Osteocyte (in vitro differentiated cells): ENCODE measurements around the gene SEC63. TPM values are rescaled to one million over a fixed set of nuclear protein-coding genes. Genes with fewer than 3 reads are reported as not detected.
"Not testable (repeated sequence)": the region's sequence is repeated elsewhere in the genome, so short reads cannot be mapped to it uniquely, and the experiment has no call there.

ENCODE experiments used
- DNase-seq: peaks from one replicate; pipeline ENCODE4 v3.0.0; 2021; ENCODE audit warnings: mixed read lengths; ENCODE audit not compliant: unreplicated experiment; ENCODE audit errors: extremely low spot score
- H3K27ac Mint-ChIP-seq: one replicate; pipeline ENCODE4 v1.8.0; 2021; ENCODE audit warnings: mild to moderate bottlenecking, mixed read lengths; ENCODE audit not compliant: unreplicated experiment
- H3K27me3 Mint-ChIP-seq: one replicate; pipeline ENCODE4 v1.8.0; 2021; ENCODE audit warnings: mixed read lengths; ENCODE audit not compliant: unreplicated experiment
- H3K36me3 Mint-ChIP-seq: one replicate; pipeline ENCODE4 v1.8.0; 2021; ENCODE audit warnings: mixed read lengths; ENCODE audit not compliant: unreplicated experiment
- H3K4me1 Mint-ChIP-seq: one replicate; pipeline ENCODE4 v1.8.0; 2021; ENCODE audit warnings: mixed read lengths; ENCODE audit not compliant: unreplicated experiment
- H3K4me3 Mint-ChIP-seq: one replicate; pipeline ENCODE4 v1.8.0; 2021; ENCODE audit warnings: mild to moderate bottlenecking, moderate library complexity, mixed read lengths; ENCODE audit not compliant: unreplicated experiment
- H3K9me3 Mint-ChIP-seq: one replicate; pipeline ENCODE4 v1.8.0; 2021; ENCODE audit warnings: mixed read lengths; ENCODE audit not compliant: unreplicated experiment
- total RNA-seq: library from RNA; stranded (reverse); gene quantifications from 2 replicates; pipeline ENCODE4 v1.2.1, GENCODE V29; 2021
- TF ChIP-seq, protein P1 (sequence below): fragments of 200-600 bp; sonication (generic); IDR thresholded peaks from 2 replicates; pipeline ENCODE4 v1.5.0; 2021; ENCODE audit warnings: antibody characterized with exemption, mild to moderate bottlenecking, moderate library complexity

Gene SEC63
- total RNA-seq, 1 donor from 2014 or later = 137 TPM

DNA sequence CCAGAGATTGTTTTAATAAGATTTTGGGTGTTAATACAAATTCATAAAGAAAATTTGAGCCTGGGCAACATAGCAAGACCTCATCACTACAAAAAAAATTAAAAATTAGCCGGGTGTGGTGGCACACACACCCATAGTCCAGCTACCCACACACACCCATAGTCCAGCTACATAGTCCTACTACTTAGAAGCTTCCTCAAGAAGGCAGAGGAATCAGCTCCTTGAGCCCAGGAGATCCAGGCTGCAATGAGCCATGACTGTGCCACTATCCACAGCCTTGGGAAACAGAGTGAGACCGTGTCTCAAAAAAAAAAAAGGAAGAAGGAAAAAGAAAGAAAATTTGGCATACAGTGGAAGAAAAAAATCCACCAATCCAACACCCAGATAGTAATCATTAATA, 16.8 kb downstream of the SEC63 start:
- H3K4me1 Mint-ChIP-seq = peaks cover 22% of the 10 kb centered on the region
- H3K36me3 Mint-ChIP-seq = peaks cover 3% of the 10 kb centered on the region
- TF ChIP-seq, protein P1, sequence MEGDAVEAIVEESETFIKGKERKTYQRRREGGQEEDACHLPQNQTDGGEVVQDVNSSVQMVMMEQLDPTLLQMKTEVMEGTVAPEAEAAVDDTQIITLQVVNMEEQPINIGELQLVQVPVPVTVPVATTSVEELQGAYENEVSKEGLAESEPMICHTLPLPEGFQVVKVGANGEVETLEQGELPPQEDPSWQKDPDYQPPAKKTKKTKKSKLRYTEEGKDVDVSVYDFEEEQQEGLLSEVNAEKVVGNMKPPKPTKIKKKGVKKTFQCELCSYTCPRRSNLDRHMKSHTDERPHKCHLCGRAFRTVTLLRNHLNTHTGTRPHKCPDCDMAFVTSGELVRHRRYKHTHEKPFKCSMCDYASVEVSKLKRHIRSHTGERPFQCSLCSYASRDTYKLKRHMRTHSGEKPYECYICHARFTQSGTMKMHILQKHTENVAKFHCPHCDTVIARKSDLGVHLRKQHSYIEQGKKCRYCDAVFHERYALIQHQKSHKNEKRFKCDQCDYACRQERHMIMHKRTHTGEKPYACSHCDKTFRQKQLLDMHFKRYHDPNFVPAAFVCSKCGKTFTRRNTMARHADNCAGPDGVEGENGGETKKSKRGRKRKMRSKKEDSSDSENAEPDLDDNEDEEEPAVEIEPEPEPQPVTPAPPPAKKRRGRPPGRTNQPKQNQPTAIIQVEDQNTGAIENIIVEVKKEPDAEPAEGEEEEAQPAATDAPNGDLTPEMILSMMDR = no peak
- no peak for DNase-seq
- H3K4me3 Mint-ChIP-seq = no peak overlapping the region
- peak overlapping the region; percentile 17 for H3K27ac Mint-ChIP-seq
- no peaks in the 10 kb centered on the region for H3K27me3 Mint-ChIP-seq
- H3K9me3 Mint-ChIP-seq = no peaks in the 10 kb centered on the region

DNA sequence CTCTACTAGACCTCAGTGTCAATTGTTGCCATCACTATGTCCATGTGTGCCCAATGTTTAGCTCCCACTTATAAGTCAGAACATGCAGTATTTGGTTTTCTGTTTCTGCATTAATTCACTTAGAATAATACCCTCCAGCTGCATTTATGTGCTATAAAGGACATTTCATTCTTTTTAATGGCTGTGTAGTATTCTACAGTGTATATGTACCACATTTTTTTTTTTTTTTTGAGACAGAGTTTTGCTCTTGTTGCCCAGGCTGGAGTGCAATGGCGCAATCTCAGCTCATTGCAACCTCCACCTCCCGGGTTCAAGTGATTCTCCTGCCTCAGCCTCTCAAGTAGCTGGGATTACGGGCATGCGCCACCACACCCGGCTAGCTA, 21.1 kb downstream of the SEC63 start:
- peaks cover 13% of the 10 kb centered on the region for H3K4me1 Mint-ChIP-seq
- not testable (repeated sequence) for H3K4me3 Mint-ChIP-seq, DNase-seq, H3K27ac Mint-ChIP-seq, H3K27me3 Mint-ChIP-seq
- peaks cover 15% of the 10 kb centered on the region for H3K9me3 Mint-ChIP-seq
- peaks cover 13% of the 10 kb centered on the region for H3K36me3 Mint-ChIP-seq

DNA sequence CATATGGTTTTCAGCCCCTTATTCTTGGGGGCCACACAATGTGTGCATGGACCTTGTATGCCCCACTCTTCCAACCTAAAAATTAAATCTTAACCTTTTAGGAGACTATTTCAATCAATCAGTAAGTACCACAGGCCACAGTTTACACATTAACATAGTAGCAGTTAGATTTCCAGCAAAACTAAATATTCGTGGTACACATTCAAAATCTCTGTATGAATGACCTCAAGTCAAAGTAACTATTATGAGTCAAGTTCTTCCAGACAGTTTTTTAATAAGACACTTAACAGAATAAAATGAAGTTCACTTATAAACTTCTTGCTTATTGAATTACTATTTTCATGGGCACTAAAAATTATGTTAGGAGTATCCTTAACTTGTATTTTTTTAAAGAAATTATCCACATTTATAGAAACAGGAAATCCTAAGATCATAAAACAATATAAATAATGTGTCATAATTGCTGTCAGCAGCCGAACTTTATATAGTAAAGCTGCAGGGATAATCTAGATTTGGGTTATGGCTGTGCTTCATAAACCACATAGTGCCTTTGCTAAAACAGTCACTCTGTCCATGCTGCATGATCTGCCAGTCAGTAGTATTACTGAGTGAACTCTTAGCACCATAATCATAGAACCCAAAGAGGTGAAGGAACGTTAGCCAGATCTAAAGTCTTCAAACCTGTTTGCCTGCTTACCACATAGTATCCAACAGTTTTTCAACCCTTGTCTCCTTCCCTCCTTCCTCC, 21.7 kb downstream of the SEC63 start:
- TF ChIP-seq, protein P1 = no peak
- Mint-ChIP-seq H3K4me3 (no peak overlapping the region), H3K9me3 (peaks cover 18% of the 10 kb centered on the region), H3K27ac (peak overlapping the region; percentile 15), H3K4me1 (peaks cover 13% of the 10 kb centered on the region), H3K27me3 (no peaks in the 10 kb centered on the region), H3K36me3 (peaks cover 16% of the 10 kb centered on the region)
- DNase-seq = no peak

DNA sequence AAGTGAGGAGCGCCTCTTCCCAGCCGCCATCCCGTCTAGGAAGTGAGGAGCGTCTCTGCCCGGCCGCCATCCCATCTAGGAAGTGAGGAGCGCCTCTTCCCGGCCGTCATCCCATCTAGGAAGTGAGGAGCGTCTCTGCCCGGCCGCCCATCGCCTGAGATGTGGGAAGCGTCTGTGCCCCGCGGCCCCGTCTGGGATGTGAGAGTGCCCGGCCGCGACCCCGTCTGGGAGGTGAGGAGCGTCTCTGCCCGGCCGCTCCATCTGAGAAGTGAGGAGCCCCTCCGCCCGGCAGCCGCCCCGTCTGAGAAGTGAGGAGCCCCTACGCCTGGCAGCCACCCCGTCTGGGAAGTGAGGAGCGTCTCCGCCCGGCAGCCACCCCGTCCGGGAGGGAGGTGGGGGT, 23.8 kb downstream of the SEC63 start:
- H3K4me3 Mint-ChIP-seq, DNase-seq, H3K27me3 Mint-ChIP-seq, H3K4me1 Mint-ChIP-seq, H3K27ac Mint-ChIP-seq: not testable (repeated sequence)
- Mint-ChIP-seq H3K9me3 (peaks cover 18% of the 10 kb centered on the region), H3K36me3 (peaks cover 22% of the 10 kb centered on the region)

DNA sequence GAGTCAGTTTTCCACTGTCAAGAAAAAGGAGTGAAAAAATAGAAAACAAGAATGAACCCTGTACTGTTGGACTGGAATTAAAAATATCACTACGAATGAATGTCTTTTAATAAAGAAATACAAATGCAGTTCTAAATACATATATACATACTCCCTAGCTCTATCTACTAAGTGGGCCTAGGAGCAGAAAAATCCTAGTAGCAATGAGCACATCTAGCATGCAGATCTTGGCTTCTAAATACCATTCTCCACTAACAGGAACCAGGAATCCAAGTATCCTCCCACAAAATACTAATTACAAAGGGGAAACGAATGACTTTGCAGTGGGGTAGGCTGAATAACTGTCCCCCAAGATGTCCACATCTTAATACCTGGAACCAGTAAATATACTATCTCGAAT, 25.4 kb downstream of the SEC63 start:
- H3K27ac Mint-ChIP-seq = no peak overlapping the region
- H3K36me3 Mint-ChIP-seq = peaks cover 24% of the 10 kb centered on the region
- TF ChIP-seq, protein P1 = no peak
- H3K4me1 Mint-ChIP-seq = peaks cover 7% of the 10 kb centered on the region
- H3K27me3 Mint-ChIP-seq = no peaks in the 10 kb centered on the region
- peaks cover 18% of the 10 kb centered on the region for H3K9me3 Mint-ChIP-seq
- no peak overlapping the region for H3K4me3 Mint-ChIP-seq
- DNase-seq = no peak

DNA sequence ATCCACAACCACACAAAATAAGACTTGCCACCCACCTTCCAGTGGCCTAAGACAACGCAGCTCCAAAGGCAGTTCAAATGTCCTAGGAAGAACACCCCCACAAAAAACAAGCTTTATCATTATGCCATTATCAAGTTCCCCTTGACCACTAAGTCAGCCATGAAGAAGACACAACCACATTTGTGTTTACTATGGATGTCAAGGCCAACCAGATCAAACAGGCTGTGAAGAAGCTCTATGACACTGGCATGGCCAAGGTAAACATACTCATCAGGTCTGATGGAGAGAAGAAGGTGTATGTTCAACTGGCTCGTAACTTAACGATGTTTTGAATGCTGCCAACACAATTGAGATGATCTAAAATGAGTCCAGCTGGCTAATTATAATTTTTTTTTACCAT, 26.1 kb downstream of the SEC63 start:
- Mint-ChIP-seq H3K27me3 (no peaks in the 10 kb centered on the region), H3K4me1 (peaks cover 13% of the 10 kb centered on the region), H3K27ac (no peak overlapping the region), H3K36me3 (peaks cover 24% of the 10 kb centered on the region), H3K9me3 (peaks cover 18% of the 10 kb centered on the region), H3K4me3 (no peak overlapping the region)
- no peak for DNase-seq
- TF ChIP-seq, protein P1 = no peak
